ENCODE data around the gene DNASE1L2.

DNASE1L2 gene

GRCh38 chr16:2280981-2281542 is 44.8 kb downstream of the DNASE1L2 start:
- H3K4me3 ChIP-seq (ENCODE audit: low read depth, low read length), result no peak overlapping the region
- no peak for TF ChIP-seq CTCF (IDR thresholded peaks at IDR 0.05; ENCODE audit: low read depth, low read length, missing control alignments)
- no peak for DNase-seq (ENCODE audit: low read depth)

- no peak overlapping the region for H3K4me3 ChIP-seq (ENCODE audit: low read depth, low read length)
- no peak for TF ChIP-seq CTCF (IDR thresholded peaks at IDR 0.05; ENCODE audit: low read depth, low read length, missing control alignments)
- no peak for DNase-seq (ENCODE audit: low read depth)
These were observed 46.0 kb downstream of the DNASE1L2 start for GRCh38 chr16:2282262-2282661.

GRCh38 chr16:2282866-2283555 is 46.8 kb downstream of the DNASE1L2 start:
- H3K4me3 ChIP-seq (ENCODE audit: low read depth, low read length), result no peak overlapping the region
- no peak for DNase-seq (ENCODE audit: low read depth)
- TF ChIP-seq CTCF (IDR thresholded peaks at IDR 0.05; ENCODE audit: low read depth, low read length, missing control alignments), result no peak

GRCh38 chr16:2284001-2284770 is 47.9 kb downstream of the DNASE1L2 start:
- no peak for DNase-seq (ENCODE audit: low read depth)

GRCh38 chr16:2284797-2285576 is 48.7 kb downstream of the DNASE1L2 start:
- no peak for TF ChIP-seq CTCF (IDR thresholded peaks at IDR 0.05; ENCODE audit: low read depth, low read length, missing control alignments)
- DNase-seq (ENCODE audit: low read depth), result no peak
- no peak overlapping the region for H3K4me3 ChIP-seq (ENCODE audit: low read depth, low read length)

More at GRCh38 chr16:2284001-2284770, 47.9 kb downstream of the DNASE1L2 start:
- no peak for TF ChIP-seq CTCF (IDR thresholded peaks at IDR 0.05; ENCODE audit: low read depth, low read length, missing control alignments)
- no peak overlapping the region for H3K4me3 ChIP-seq (ENCODE audit: low read depth, low read length)

- H3K4me3 ChIP-seq (ENCODE audit: low read depth, low read length), result no peak overlapping the region
- DNase-seq (ENCODE audit: low read depth), result no peak
- TF ChIP-seq CTCF (IDR thresholded peaks at IDR 0.05; ENCODE audit: low read depth, low read length, missing control alignments), result no peak
These were observed 49.5 kb downstream of the DNASE1L2 start for GRCh38 chr16:2285731-2286191.
